Thyroid gland (tissue), 4 donors: ENCODE data around the gene SCYL3.

Source experiments
- CTCF ChIP-seq, 6 experiments: fragments of 200-600 bp in 3 of 6; fragments of 450-650 bp in 3 of 6; sonication (generic) in 3 of 6; IDR thresholded peaks; one replicate each; pipeline ENCODE4 v1.5.1; 2016 to 2019; ENCODE audit warnings: antibody characterized with exemption in 6 of 6, mild to moderate bottlenecking in 2 of 6, inconsistent platforms in 1 of 6, moderate library complexity in 1 of 6
- POLR2A ChIP-seq, 2 donors: fragments of 450-650 bp; IDR thresholded peaks; one replicate each; pipeline ENCODE4 v1.6.1; 2017; ENCODE audit warnings: antibody characterized with exemption in 2 of 2, mild to moderate bottlenecking in 2 of 2, moderate library complexity in 1 of 2

- TF ChIP-seq CTCF (IDR thresholded peaks at IDR 0.05) (no peak), POLR2A (IDR thresholded peaks at IDR 0.05) (no peak)
These were observed 6.9 kb upstream of the SCYL3 start for GRCh38 chr1:169900571-169900970.
